Adrenal gland (tissue), 5 donors: ENCODE results near the gene HDDC3.

ENCODE experiments used
- POLR2A ChIP-seq, 2 donors: fragments of 450-650 bp; IDR thresholded peaks; one replicate each; pipeline ENCODE4 v1.6.1; 2017; ENCODE audit warnings: antibody characterized with exemption in 2 of 2, mild to moderate bottlenecking in 2 of 2, moderate library complexity in 1 of 2
- TF ChIP-seq, protein P1 (sequence below), 6 experiments: fragments of 450-650 bp in 4 of 6; fragments of 200-600 bp in 2 of 6; sonication (generic) in 1 of 6; IDR thresholded peaks; 1 replicate in 5 of 6; 2 replicates in 1 of 6; pipeline versions ENCODE4 v1.5.1 to v1.8.0; 2016 to 2021; ENCODE audit warnings: antibody characterized with exemption in 6 of 6, mild to moderate bottlenecking in 2 of 6, moderate library complexity in 1 of 6
- donor health status: DM: no; HTN: no; CAD: no.

DNA sequence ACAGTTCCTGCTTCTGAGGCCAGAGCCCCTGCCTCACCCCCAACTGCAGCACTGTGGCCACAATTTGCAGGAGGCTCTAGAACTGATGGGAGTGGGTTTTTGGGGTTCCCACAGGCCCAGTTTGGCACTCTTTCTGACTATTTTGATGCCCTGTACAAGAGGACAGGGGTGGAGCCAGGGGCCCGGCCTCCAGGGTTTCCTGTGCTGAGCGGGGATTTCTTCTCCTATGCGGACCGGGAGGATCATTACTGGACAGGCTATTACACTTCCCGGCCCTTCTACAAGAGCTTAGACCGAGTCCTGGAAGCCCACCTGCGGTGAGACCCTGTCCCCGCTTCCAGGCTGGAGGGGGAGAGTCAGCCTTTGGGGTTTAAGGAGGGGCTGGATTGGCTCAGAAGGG lies 22.4 kb downstream of the HDDC3 start:
- TF ChIP-seq, protein P1, sequence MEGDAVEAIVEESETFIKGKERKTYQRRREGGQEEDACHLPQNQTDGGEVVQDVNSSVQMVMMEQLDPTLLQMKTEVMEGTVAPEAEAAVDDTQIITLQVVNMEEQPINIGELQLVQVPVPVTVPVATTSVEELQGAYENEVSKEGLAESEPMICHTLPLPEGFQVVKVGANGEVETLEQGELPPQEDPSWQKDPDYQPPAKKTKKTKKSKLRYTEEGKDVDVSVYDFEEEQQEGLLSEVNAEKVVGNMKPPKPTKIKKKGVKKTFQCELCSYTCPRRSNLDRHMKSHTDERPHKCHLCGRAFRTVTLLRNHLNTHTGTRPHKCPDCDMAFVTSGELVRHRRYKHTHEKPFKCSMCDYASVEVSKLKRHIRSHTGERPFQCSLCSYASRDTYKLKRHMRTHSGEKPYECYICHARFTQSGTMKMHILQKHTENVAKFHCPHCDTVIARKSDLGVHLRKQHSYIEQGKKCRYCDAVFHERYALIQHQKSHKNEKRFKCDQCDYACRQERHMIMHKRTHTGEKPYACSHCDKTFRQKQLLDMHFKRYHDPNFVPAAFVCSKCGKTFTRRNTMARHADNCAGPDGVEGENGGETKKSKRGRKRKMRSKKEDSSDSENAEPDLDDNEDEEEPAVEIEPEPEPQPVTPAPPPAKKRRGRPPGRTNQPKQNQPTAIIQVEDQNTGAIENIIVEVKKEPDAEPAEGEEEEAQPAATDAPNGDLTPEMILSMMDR (IDR thresholded peaks at IDR 0.05) = no peak
- TF ChIP-seq POLR2A (IDR thresholded peaks at IDR 0.05) = no peak
